ENCODE data around the gene GID8.
A peak's percentile ranks its signal among the peaks of the same experiment; 100 is the strongest.

GID8 gene

DNA sequence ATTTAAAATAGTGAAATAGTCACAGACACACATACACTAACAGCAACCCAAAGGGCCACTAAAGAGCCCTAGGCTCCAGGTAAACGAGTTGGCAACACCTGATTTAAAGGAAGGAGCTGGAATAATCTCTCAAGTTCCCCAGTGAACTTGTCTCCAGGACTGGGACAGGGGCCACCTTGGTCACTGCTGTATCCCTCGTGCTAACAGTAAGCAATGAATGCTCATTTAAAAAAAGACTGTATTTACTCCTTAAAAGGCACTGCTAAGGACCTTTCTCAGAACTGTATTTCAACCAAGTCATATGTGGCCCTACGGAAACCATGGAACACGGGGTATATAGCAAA, 12.9 kb upstream of the GID8 start:
- H3K27me3 ChIP-seq (ENCODE audit: control insufficient read depth in 1 of 2, insufficient read depth in 2 of 2, low read length in 2 of 2), result no peaks in the 10 kb centered on the region
- H3K9ac ChIP-seq (ENCODE audit: low read length), result peak overlapping the region; percentile 82
- no peaks in the 10 kb centered on the region for H3K36me3 ChIP-seq (ENCODE audit: insufficient read depth, low read length)
- no peaks in the 10 kb centered on the region for H3K9me3 ChIP-seq (ENCODE audit: low read length)
- peak overlapping the region; percentile 89 to 90 for H3K4me3 ChIP-seq (ENCODE audit: low read depth in 1 of 2, low read length in 2 of 2)
- peak overlapping the region; percentile 85 for H3K27ac ChIP-seq (ENCODE audit: low read depth, low read length)
- H3K4me1 ChIP-seq (ENCODE audit: insufficient read depth, low read length), result peaks cover 64% of the 10 kb centered on the region

GRCh38 chr20:62925420-62926228, 12.3 kb upstream of the GID8 start:
- Histone ChIP-seq H3K4me1 (ENCODE audit: insufficient read depth, low read length) (peaks cover 59% of the 10 kb centered on the region), H3K9ac (ENCODE audit: low read length) (peak overlapping the region; percentile 82), H3K9me3 (ENCODE audit: low read length) (no peaks in the 10 kb centered on the region), H3K4me3 (ENCODE audit: low read depth in 1 of 2, low read length in 2 of 2) (peak overlapping the region; percentile 89 to 90), H3K27me3 (ENCODE audit: control insufficient read depth in 1 of 2, insufficient read depth in 2 of 2, low read length in 2 of 2) (no peaks in the 10 kb centered on the region), H3K36me3 (ENCODE audit: insufficient read depth, low read length) (no peaks in the 10 kb centered on the region), H3K27ac (ENCODE audit: low read depth, low read length) (peak overlapping the region; percentile 85)

DNA sequence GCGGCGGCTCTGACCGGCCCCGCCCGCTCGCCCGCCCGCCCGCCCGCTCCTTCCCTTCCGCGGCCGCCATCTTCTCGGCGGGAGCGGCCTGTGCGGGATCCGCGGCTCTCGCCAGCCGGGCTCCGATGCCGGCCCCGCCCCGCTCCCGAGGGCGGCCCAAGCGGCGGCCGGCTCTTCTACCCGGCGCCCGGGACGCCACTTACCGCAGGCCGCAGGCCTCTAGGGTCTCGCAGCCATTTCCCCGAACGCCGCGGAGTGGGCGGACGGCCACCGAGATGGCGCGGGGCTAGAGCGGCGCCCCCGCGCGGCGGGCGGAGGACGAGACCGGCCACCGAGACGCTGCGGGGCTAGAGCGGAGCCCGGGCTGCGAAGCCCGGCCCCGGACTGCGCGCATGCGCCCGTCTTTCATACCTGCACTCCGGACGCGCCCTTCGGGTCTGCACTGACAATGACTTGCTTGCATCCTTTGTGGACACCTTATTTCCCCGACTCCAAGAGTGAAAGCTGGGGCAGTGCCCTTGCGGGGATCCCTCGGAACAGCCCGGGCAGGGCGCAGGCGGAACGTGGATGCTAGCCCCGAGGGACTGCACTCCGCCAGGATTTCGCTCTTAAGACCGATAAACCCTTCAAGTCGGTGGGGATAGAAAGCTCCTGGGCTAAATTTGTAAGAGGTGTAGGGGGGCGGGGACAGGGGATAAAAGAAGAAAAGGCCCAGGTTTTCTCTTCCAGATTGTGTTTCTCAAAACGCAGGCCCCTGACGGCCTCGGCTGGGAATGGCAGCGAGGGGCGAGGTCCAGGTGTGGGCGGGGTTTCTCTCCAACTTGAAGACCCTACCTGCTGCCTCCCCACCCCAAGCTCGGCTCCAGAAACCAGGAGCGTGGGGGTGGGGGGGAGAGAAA, 11.5 kb upstream of the GID8 start, which contains the start of gene DIDO1:
TSS of gene DIDO1 (minus strand) at position 277 of the 899 bp plus-strand sequence.
- H3K9ac ChIP-seq (ENCODE audit: low read length), result peak within 1 kb of the TSS; percentile 88
- H3K27ac ChIP-seq (ENCODE audit: low read depth, low read length), result peak within 1 kb of the TSS; percentile 85
- H3K9me3 ChIP-seq (ENCODE audit: low read length), result no peaks in the 10 kb centered on the region
- H3K4me3 ChIP-seq (ENCODE audit: low read depth in 1 of 2, low read length in 2 of 2), result peak within 1 kb of the TSS; percentile 89 to 90
- no peaks in the 10 kb centered on the region for H3K36me3 ChIP-seq (ENCODE audit: insufficient read depth, low read length)
- no peaks in the 10 kb centered on the region for H3K27me3 ChIP-seq (ENCODE audit: control insufficient read depth in 1 of 2, insufficient read depth in 2 of 2, low read length in 2 of 2)
- peaks cover 51% of the 10 kb centered on the region for H3K4me1 ChIP-seq (ENCODE audit: insufficient read depth, low read length)

GRCh38 chr20:62927128-62927705, 10.7 kb upstream of the GID8 start:
- H3K4me3 ChIP-seq (ENCODE audit: low read depth in 1 of 2, low read length in 2 of 2), result peak overlapping the region; percentile 71 to 88
- no peak overlapping the region for H3K9ac ChIP-seq (ENCODE audit: low read length)
- peak overlapping the region; percentile 85 for H3K27ac ChIP-seq (ENCODE audit: low read depth, low read length)
- peaks cover 49% of the 10 kb centered on the region for H3K4me1 ChIP-seq (ENCODE audit: insufficient read depth, low read length)
- H3K9me3 ChIP-seq (ENCODE audit: low read length), result no peaks in the 10 kb centered on the region
- no peaks in the 10 kb centered on the region for H3K27me3 ChIP-seq (ENCODE audit: control insufficient read depth in 1 of 2, insufficient read depth in 2 of 2, low read length in 2 of 2)
- no peaks in the 10 kb centered on the region for H3K36me3 ChIP-seq (ENCODE audit: insufficient read depth, low read length)

GRCh38 chr20:62928246-62928939, 9.6 kb upstream of the GID8 start:
- Histone ChIP-seq H3K36me3 (ENCODE audit: insufficient read depth, low read length) (no peaks in the 10 kb centered on the region), H3K9me3 (ENCODE audit: low read length) (no peaks in the 10 kb centered on the region), H3K27ac (ENCODE audit: low read depth, low read length) (peak overlapping the region; percentile 50), H3K4me1 (ENCODE audit: insufficient read depth, low read length) (peaks cover 39% of the 10 kb centered on the region), H3K4me3 (ENCODE audit: low read depth in 1 of 2, low read length in 2 of 2) (peak overlapping the region; percentile 48 to 69), H3K9ac (ENCODE audit: low read length) (peak overlapping the region; percentile 31), H3K27me3 (ENCODE audit: control insufficient read depth in 1 of 2, insufficient read depth in 2 of 2, low read length in 2 of 2) (no peaks in the 10 kb centered on the region)

DNA sequence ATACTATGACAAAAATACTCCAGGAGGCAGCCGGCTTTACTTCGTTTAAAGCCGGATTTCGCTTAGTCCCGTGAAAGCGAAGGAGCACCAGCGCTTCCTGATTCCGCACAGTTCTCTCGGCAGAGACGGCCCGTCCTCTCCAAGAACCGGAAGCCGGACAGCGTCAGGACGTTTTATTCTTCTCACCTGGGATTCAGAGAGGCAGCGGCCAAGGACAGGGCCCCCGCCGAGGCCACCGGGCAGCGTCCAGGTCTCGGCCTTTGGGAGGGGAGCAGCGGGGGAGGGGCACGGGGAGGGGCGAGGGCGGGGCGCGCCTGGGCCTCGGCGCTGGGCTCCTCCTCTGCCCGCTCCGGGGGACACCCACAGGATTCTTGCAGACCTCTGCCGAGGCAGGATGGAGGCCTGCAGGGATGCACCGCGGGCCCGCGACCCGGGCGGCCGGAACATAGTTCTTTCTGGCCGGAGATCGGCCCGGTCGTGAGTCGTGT, 8.9 kb upstream of the GID8 start:
- H3K27ac ChIP-seq (ENCODE audit: low read depth, low read length), result peak overlapping the region; percentile 50
- no peaks in the 10 kb centered on the region for H3K36me3 ChIP-seq (ENCODE audit: insufficient read depth, low read length)
- H3K27me3 ChIP-seq (ENCODE audit: control insufficient read depth in 1 of 2, insufficient read depth in 2 of 2, low read length in 2 of 2), result no peaks in the 10 kb centered on the region
- H3K9me3 ChIP-seq (ENCODE audit: low read length), result no peaks in the 10 kb centered on the region
- peak overlapping the region; percentile 48 to 69 for H3K4me3 ChIP-seq (ENCODE audit: low read depth in 1 of 2, low read length in 2 of 2)
- no peak overlapping the region for H3K9ac ChIP-seq (ENCODE audit: low read length)
- peaks cover 32% of the 10 kb centered on the region for H3K4me1 ChIP-seq (ENCODE audit: insufficient read depth, low read length)

DNA sequence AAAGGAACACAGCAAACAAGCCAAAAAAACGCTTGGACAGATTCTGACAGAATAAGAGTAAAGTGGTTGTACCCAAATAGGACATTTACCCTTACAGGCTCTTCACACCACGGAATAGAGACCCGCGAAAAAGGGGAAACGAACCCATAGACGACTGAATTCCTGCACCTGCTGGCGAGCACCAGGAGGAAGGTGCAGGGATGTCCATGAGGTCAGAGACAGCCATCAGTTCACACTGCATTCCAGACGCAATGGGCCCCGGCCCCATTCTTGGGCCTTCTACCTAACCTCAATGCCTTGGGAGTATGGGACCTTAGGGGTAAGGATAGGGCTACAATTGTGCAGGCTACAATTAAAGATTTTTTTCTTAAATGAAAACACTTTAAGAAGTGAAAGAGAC, 6.5 kb upstream of the GID8 start:
- Histone ChIP-seq H3K9ac (ENCODE audit: low read length) (no peak overlapping the region), H3K4me1 (ENCODE audit: insufficient read depth, low read length) (peaks cover 34% of the 10 kb centered on the region), H3K4me3 (ENCODE audit: low read depth in 1 of 2, low read length in 2 of 2) (no peak overlapping the region), H3K27ac (ENCODE audit: low read depth, low read length) (no peak overlapping the region), H3K27me3 (ENCODE audit: control insufficient read depth in 1 of 2, insufficient read depth in 2 of 2, low read length in 2 of 2) (no peaks in the 10 kb centered on the region), H3K36me3 (ENCODE audit: insufficient read depth, low read length) (peaks cover 5% of the 10 kb centered on the region), H3K9me3 (ENCODE audit: low read length) (no peaks in the 10 kb centered on the region)

- H3K27me3 ChIP-seq (ENCODE audit: control insufficient read depth in 1 of 2, insufficient read depth in 2 of 2, low read length in 2 of 2), result no peaks in the 10 kb centered on the region
- no peaks in the 10 kb centered on the region for H3K9me3 ChIP-seq (ENCODE audit: low read length)
- H3K27ac ChIP-seq (ENCODE audit: low read depth, low read length), result no peak overlapping the region
- H3K4me1 ChIP-seq (ENCODE audit: insufficient read depth, low read length), result peaks cover 20% of the 10 kb centered on the region
- H3K9ac ChIP-seq (ENCODE audit: low read length), result no peak overlapping the region
- H3K36me3 ChIP-seq (ENCODE audit: insufficient read depth, low read length), result peaks cover 5% of the 10 kb centered on the region
- H3K4me3 ChIP-seq (ENCODE audit: low read depth in 1 of 2, low read length in 2 of 2), result no peak overlapping the region
Observed at GRCh38 chr20:62933966-62934365, 4.0 kb upstream of the GID8 start.

DNA sequence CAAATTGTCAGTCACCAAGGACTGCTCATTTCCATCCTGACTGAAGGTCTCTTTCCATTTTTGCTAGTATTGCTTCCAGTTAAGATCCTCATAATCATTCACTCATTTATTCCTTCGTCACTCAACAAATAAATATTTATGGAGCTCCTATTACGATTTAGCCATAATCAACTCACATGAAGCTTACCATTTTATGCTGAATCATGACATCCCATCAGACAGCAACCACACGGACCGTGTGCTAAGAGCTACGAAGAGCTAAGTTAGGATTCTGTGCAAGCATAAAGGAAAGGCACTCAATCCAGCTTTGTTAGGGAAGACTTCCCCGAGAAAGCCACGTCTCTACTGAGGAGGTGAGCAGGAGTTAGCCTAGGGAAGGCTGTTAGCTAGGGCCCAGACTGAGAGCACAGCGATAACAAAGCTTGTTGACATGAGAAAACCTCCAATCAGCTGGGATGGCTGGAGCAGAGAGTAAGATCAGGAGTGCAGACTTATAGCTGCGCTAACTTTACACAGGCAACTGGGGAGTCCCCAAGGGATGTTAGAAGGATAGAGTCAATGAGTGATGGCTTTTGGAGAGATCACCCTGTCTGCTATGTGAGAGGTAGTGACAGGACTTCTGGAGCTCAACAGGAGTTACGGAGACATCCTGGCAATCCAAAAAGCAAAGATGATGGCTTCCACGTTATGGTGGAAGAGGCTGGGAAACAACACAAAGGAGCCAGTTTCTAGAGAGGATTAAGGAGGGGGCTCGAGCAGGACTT, 2.6 kb upstream of the GID8 start:
- no peaks in the 10 kb centered on the region for H3K9me3 ChIP-seq (ENCODE audit: low read length)
- no peak overlapping the region for H3K9ac ChIP-seq (ENCODE audit: low read length)
- no peaks in the 10 kb centered on the region for H3K27me3 ChIP-seq (ENCODE audit: control insufficient read depth in 1 of 2, insufficient read depth in 2 of 2, low read length in 2 of 2)
- H3K4me3 ChIP-seq (ENCODE audit: low read depth in 1 of 2, low read length in 2 of 2), result peak overlapping the region in 1 of 2 donors; percentile 26
- H3K4me1 ChIP-seq (ENCODE audit: insufficient read depth, low read length), result peaks cover 29% of the 10 kb centered on the region
- H3K27ac ChIP-seq (ENCODE audit: low read depth, low read length), result no peak overlapping the region
- H3K36me3 ChIP-seq (ENCODE audit: insufficient read depth, low read length), result peaks cover 5% of the 10 kb centered on the region

- peaks cover 29% of the 10 kb centered on the region for H3K4me1 ChIP-seq (ENCODE audit: insufficient read depth, low read length)
- H3K9ac ChIP-seq (ENCODE audit: low read length), result no peak overlapping the region
- H3K27me3 ChIP-seq (ENCODE audit: control insufficient read depth in 1 of 2, insufficient read depth in 2 of 2, low read length in 2 of 2), result no peaks in the 10 kb centered on the region
- H3K4me3 ChIP-seq (ENCODE audit: low read depth in 1 of 2, low read length in 2 of 2), result peak overlapping the region; percentile 22 to 91
- H3K9me3 ChIP-seq (ENCODE audit: low read length), result no peaks in the 10 kb centered on the region
- peaks cover 10% of the 10 kb centered on the region for H3K36me3 ChIP-seq (ENCODE audit: insufficient read depth, low read length)
- H3K27ac ChIP-seq (ENCODE audit: low read depth, low read length), result no peak overlapping the region
Observed at GRCh38 chr20:62935968-62936585, 1.9 kb upstream of the GID8 start.
